HepG2 (cell line): Measurements from ENCODE around the gene CFAP221. TPM values are rescaled to one million over a fixed set of nuclear protein-coding genes. Genes with fewer than 3 reads are reported as not detected.

Experiments used
- ATAC-seq: fragments of 200-7000 bp; cut with Tn5 transposase; 3 replicates; pipeline ENCODE4 v1.9.1; 2020; ENCODE audit warnings: mild to moderate bottlenecking, moderate library complexity
- BruUV-seq: library from RNA; stranded (reverse); fragments of 400-500 nt; replicated peaks from 2 replicates; lab custom pipeline; 2021; lab: Mats Ljungman, UMichigan
- CTCF ChIA-PET: fragments of 300-600 bp; formaldehyde crosslinking; extraction: SDS; loops from one replicate; lab custom pipeline; 2021; ENCODE audit warnings: low total read pairs, inconsistent platforms, low intra/inter-chr PET ratio; lab: Yijun Ruan, JAX
- POLR2A ChIA-PET: fragments of 350-600 bp; sonication (Branson Sonifier 250); formaldehyde crosslinking; loops from one replicate; lab custom pipeline; 2020; ENCODE audit warnings: antibody characterized with exemption, inconsistent platforms; lab: Yijun Ruan, JAX
- DNase-seq: peaks from one replicate; pipeline ENCODE4 v3.0.0-alpha.2; 2015; ENCODE audit warnings: low spot score
- FAIRE-seq: peaks from 3 replicates; lab custom pipeline; 2011; peaks lifted over from hg19 to GRCh38; lab: Jason Lieb, UNC
- H2AFZ ChIP-seq: one replicate; pipeline ENCODE4 v1.6.1; 2011; ENCODE audit warnings: low read length, inconsistent platforms
- H3K27ac ChIP-seq: fragments of 300-600 bp; 3 replicates; pipeline ENCODE4 v1.8.0; 2011; ENCODE audit warnings: mixed run types, mild to moderate bottlenecking, mixed read lengths, low read length, inconsistent platforms; ENCODE audit not compliant: insufficient read depth; ENCODE audit errors: extremely low read length
- H3K27me3 ChIP-seq, 2 experiments: fragments of 200-600 bp in 1 of 2; 2 replicates in 1 of 2; 3 replicates in 1 of 2; pipeline versions ENCODE4 v1.6.0 to v1.8.0; 2011; ENCODE audit warnings: low read length in 2 of 2, mild to moderate bottlenecking in 2 of 2, moderate library complexity in 2 of 2, inconsistent platforms in 1 of 2; ENCODE audit not compliant: insufficient read depth in 2 of 2, control insufficient read depth in 1 of 2
- H3K36me3 ChIP-seq, 2 experiments: fragments of 200-600 bp in 1 of 2; replicated peaks in 1 of 2; 2 replicates in 1 of 2; 3 replicates in 1 of 2; pipeline versions ENCODE4 v1.5.1 to v1.8.0; 2011; ENCODE audit warnings: low read length in 2 of 2, inconsistent platforms in 1 of 2; ENCODE audit not compliant: insufficient read depth in 2 of 2, control insufficient read depth in 1 of 2
- H3K4me1 ChIP-seq: 2 replicates; pipeline ENCODE4 v1.5.1; 2012; ENCODE audit warnings: low read length, inconsistent platforms; ENCODE audit not compliant: insufficient read depth
- H3K4me2 ChIP-seq: 2 replicates; pipeline ENCODE4 v1.6.0; 2011; ENCODE audit warnings: low read depth, low read length, inconsistent platforms
- H3K4me3 ChIP-seq, 3 experiments: fragments of 200-600 bp in 1 of 3; sonication (generic), shearing (Covaris generic) in 1 of 3; replicated peaks in 1 of 3; 2 replicates each; pipeline ENCODE4 v1.5.1; 2011 to 2016; ENCODE audit warnings: low read length in 3 of 3, inconsistent platforms in 2 of 3, low read depth in 2 of 3, mild to moderate bottlenecking in 2 of 3, control low read depth in 1 of 3, mixed read lengths in 1 of 3; ENCODE audit not compliant: insufficient read depth in 1 of 3
- H3K79me2 ChIP-seq: one replicate; pipeline ENCODE4 v1.6.1; 2011; ENCODE audit warnings: low read length, inconsistent platforms; ENCODE audit not compliant: insufficient read depth
- H3K9ac ChIP-seq: 2 replicates; pipeline ENCODE4 v1.6.0; 2011; ENCODE audit warnings: mild to moderate bottlenecking, low read depth, low read length, inconsistent platforms; ENCODE audit not compliant: insufficient read depth
- H3K9me3 ChIP-seq: 2 replicates; pipeline ENCODE4 v1.5.1; 2012; ENCODE audit warnings: mild to moderate bottlenecking, low read length
- H4K20me1 ChIP-seq: 2 replicates; pipeline ENCODE4 v1.6.0; 2011; ENCODE audit warnings: inconsistent platforms, mild to moderate bottlenecking, low read length, moderate library complexity; ENCODE audit not compliant: insufficient read depth
- MAFG ChIP-seq: sonication (generic); formaldehyde crosslinking; IDR thresholded peaks from 2 replicates; pipeline ENCODE4 v1.5.1; 2020; ENCODE audit warnings: mild to moderate bottlenecking, missing genetic modification reagents
- MTA3 ChIP-seq: sonication (generic); formaldehyde crosslinking; IDR thresholded peaks from 2 replicates; pipeline ENCODE4 v1.4.0; 2020; ENCODE audit warnings: missing genetic modification reagents
- RBM22 ChIP-seq: fragments of 200-400 bp; formaldehyde crosslinking; optimal IDR thresholded peaks from 2 replicates; pipeline ENCODE3; 2017; ENCODE audit warnings: mild to moderate bottlenecking, low read length, moderate library complexity
- RFXANK ChIP-seq: IDR thresholded peaks from 2 replicates; pipeline ENCODE4 v1.6.1; 2016
- TP53 ChIP-seq: sonication (generic); formaldehyde crosslinking; conservative IDR thresholded peaks from 2 replicates; pipeline ENCODE4 v1.4.0; 2020; ENCODE audit warnings: missing genetic modification reagents
- YEATS2 ChIP-seq: sonication (generic); formaldehyde crosslinking; IDR thresholded peaks from 2 replicates; pipeline ENCODE4 v1.4.0; 2020; ENCODE audit warnings: missing genetic modification reagents, borderline replicate concordance
- WGBS: methylation state at CpG from one replicate; pipeline ENCODE4 v1.1.6; 2017; ENCODE audit warnings: low lambda C conversion rate; 5-methylcytosine and 5-hydroxymethylcytosine counted together
- in situ Hi-C: cut with HindIII; loops from 2 replicates; pipeline ENCODE4 v1.10.0; 2017; ENCODE audit warnings: low pct_unique_long_range_greater_than_20kb; ENCODE audit not compliant: extremely low pct_ligation_motif_present
- intact Hi-C: fragments of 100-400 bp; cut with micrococcal nuclease; formaldehyde crosslinking; loops from one replicate; pipeline ENCODE4 v1.10.0; 2022; ENCODE audit not compliant: unreplicated experiment
- polyA plus RNA-seq, 8 experiments: library from polyadenylated mRNA; depleted of rRNA in 3 of 8; stranded (reverse) in 7 of 8; unstranded in 1 of 8; fragments of >200 nt; fragmentation: Illumina TruSeq in 4 of 8; extraction: Trizol in 4 of 8; gene quantifications; 2 replicates each; pipeline versions ENCODE4 v1.2.1 to v1.2.3, GENCODE V29; 2011 to 2016; ENCODE audit warnings: low read depth in 4 of 8, missing spikeins in 1 of 8, mixed read lengths in 1 of 8; ENCODE audit not compliant: insufficient read depth in 1 of 8
- total RNA-seq, 5 experiments: library from RNA; depleted of rRNA; stranded (reverse); fragments of >200 nt; fragmentation: Illumina TruSeq; extraction: Trizol; gene quantifications; 2 replicates each; pipeline ENCODE4 v1.2.3, GENCODE V29; 2016; ENCODE audit warnings: low read depth in 1 of 5
- TF ChIP-seq, protein P1 (sequence below): sonication (generic); formaldehyde crosslinking; IDR thresholded peaks from 2 replicates; pipeline ENCODE4 v1.5.0; 2020; ENCODE audit warnings: mild to moderate bottlenecking, missing genetic modification reagents

CFAP221 gene
- total and polyA plus RNA-seq, 2 of the 13 experiments (the other 11 are each of a cell fraction or from before 2014, with no cell fraction given), result not detected

DNA sequence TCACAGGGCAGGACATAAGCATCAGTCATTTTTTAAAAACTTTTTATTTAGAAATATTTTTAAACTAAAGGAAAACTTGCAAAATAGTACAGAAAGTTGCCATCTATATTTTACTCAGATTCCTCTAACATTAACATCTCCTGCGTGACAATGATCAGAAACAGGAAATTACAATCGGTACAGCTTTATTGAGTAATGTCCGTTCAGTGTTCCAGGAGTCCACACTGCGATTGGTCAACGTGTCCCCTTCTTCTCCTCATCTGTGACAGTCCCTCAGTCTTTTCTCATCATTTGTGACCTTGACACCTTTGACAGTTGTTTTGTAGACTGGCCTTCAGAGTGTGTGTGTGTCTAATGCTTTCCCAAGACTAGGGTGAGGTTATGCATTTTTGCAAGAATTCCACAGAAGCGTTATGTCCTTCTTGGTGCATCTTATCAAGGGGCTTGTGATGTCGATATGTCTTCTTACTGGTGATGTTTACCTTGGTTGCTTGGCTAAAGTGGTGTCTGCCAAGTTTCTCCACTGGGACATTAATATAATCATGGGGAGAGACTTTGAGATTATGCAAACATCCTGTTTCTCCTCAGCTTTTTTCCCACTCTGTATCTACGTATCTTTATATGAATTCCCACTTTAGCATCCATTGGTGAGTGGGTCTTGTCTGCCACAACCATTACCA lies 113.4 kb downstream of the CFAP221 start:
- ATAC-seq (no peak; the same call in 2 of the 3 replicates), DNase-seq (no peak), FAIRE-seq (no peak)
- 14% methylated on average over 8 of the region's 8 CpGs for WGBS
- no peak overlapping the region for H3K4me2 ChIP-seq
- ChIA-PET CTCF (no interaction called here), POLR2A (no interaction called here)
- TF ChIP-seq YEATS2, result no peak
- no peak for TF ChIP-seq TP53 (CRISPR knock-in tag)
- TF ChIP-seq RFXANK (CRISPR knock-in tag), result no peak
- TF ChIP-seq, protein P1, sequence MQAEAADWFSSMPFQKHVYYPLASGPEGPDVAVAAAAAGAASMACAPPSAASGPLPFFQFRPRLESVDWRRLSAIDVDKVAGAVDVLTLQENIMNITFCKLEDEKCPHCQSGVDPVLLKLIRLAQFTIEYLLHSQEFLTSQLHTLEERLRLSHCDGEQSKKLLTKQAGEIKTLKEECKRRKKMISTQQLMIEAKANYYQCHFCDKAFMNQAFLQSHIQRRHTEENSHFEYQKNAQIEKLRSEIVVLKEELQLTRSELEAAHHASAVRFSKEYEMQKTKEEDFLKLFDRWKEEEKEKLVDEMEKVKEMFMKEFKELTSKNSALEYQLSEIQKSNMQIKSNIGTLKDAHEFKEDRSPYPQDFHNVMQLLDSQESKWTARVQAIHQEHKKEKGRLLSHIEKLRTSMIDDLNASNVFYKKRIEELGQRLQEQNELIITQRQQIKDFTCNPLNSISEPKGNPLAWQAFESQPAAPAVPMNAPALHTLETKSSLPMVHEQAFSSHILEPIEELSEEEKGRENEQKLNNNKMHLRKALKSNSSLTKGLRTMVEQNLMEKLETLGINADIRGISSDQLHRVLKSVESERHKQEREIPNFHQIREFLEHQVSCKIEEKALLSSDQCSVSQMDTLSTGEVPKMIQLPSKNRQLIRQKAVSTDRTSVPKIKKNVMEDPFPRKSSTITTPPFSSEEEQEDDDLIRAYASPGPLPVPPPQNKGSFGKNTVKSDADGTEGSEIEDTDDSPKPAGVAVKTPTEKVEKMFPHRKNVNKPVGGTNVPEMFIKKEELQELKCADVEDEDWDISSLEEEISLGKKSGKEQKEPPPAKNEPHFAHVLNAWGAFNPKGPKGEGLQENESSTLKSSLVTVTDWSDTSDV (CRISPR knock-in tag), result no peak
- TF ChIP-seq MTA3 (CRISPR knock-in tag), result no peak
- TF ChIP-seq RBM22, result no peak
- no peak for TF ChIP-seq MAFG (CRISPR knock-in tag)
- no peaks in the 10 kb centered on the region for H3K36me3 ChIP-seq
- in situ Hi-C loops, result no loop called here
- H3K4me1 ChIP-seq, result no peaks in the 10 kb centered on the region
- H3K79me2 ChIP-seq, result no peaks in the 10 kb centered on the region
- intact Hi-C loops, result no loop called here
- H3K9ac ChIP-seq, result no peak overlapping the region
- H3K4me3 ChIP-seq, result no peak overlapping the region
- no TSS peak for BruUV-seq
- H2AFZ ChIP-seq, result no peak overlapping the region
- no peaks in the 10 kb centered on the region for H3K9me3 ChIP-seq
- H3K27ac ChIP-seq, result no peak overlapping the region
- H3K27me3 ChIP-seq, result peaks cover 0 to 11% of the 10 kb centered on the region in 2 experiments; a peak in 3 of 5 replicates
- no peaks in the 10 kb centered on the region for H4K20me1 ChIP-seq
